Measurements from ENCODE around the gene MED4. TPM values are rescaled to one million over a fixed set of nuclear protein-coding genes. Genes with fewer than 3 reads are reported as not detected.

MED4 gene
- total RNA-seq, 1 donor from 2014 or later, result 37.1 TPM

DNA sequence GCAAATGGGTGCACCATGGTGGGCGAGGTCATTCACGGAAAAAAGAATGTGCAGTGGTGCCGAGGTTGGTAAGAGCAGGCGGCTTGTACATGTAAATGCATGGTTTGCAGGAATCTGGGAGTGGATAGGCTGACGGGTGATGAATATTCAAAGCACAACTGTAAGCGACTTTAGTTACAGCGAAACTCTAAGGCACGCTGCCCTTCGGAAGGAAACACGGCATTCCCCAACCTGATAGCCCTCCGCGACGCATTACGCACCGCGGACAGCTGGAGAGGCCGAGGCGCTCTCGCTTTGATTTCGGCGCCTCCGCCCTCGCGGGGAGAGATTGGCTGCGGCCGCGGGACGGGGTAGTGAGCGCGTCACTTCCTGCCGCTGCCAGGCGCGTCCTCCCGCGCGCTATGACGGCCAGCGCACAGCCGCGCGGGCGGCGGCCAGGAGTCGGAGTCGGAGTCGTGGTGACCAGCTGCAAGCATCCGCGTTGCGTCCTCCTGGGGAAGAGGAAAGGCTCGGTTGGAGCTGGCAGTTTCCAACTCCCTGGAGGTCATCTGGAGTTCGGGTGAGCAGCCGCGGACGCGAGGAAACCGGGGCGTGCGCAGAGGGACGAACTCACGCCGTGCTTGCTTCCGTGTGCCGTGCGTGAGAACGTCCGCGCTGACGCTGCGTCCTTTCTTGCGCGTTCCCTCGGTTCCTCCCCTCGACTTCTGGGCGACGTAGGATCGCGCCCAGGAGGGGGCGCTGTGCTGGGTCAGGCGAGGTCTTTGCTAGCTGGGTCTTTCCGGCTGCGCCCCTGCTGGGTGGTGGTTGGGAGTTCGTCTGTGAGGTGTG lies 57.3 kb downstream of the MED4 start, which contains the start of gene NUDT15:
Gene NUDT15 (plus strand): TSS at position 381 of the 828 bp plus-strand sequence. CDS start 21 bp downstream, at position 402.
- peak; percentile 84 for DNase-seq (ENCODE audit: low read depth, low spot score)

DNA sequence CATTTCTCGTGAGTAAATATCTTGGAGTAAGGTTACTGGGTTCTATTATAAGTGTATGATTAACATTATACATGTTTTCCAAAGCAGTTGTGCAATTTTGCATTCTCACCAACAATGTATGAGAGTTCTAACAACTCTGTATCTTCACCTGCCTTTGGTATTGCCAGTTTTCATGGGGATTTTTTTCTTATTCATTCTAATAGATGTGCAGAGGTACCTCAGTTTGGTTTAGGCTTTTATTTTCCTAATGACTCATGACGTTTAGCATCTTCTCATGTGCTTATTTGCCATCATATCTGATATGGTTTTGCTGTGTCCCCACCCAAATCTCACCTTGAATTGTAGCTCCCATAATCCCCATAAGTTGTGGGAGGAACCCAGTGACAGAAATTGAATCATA lies 65.0 kb downstream of the MED4 start:
- DNase-seq (ENCODE audit: low read depth, low spot score), result no peak

DNA sequence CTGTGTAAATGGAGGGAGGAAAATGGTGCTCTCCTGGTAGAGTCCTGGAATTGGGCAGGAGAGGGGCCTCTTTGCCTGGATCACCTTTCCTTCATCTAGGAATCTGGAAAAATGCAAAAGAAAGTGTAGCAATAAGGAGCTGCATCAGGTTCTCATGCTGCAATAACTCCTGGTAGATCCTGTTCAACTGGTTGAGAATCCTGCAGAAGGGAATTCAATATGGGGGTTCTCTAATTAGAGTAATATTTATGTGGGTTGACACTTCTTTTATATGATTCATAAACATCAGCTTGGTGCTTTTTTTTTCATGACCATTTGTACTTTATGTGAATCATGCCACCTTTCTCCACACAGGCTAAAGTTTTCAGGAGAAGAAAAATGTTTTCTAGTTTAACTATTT lies 66.8 kb downstream of the MED4 start:
- DNase-seq (ENCODE audit: low read depth, low spot score), result no peak

Other genes starting within 250 kb of the MED4 start
- 31.2 and 52.6 TPM in 2 replicates for gene SUCLA2, start 93.8 kb downstream of the MED4 start, total RNA-seq
- gene NUDT15, start 57.4 kb downstream of the MED4 start, total RNA-seq, result 25.3 and 42.6 TPM in 2 replicates
- gene ITM2B, start 138.1 kb upstream of the MED4 start, total RNA-seq, result 122 and 126 TPM in 2 replicates
- gene RB1, start 208.6 kb upstream of the MED4 start, total RNA-seq, result 21.4 and 31.4 TPM in 2 replicates

All from pulmonary artery endothelial cell (primary cell).